HG03442 (cell line): ENCODE data around the gene CCL4L2.
"Not testable (repeated sequence)": the region's sequence is repeated elsewhere in the genome, so short reads cannot be mapped to it uniquely, and the experiment has no call there.

ENCODE experiments used
- ATAC-seq: cut with Tn5 transposase; IDR thresholded peaks from one replicate; pipeline ENCODE4 v1.9.1; 2021; ENCODE audit warnings: mild to moderate bottlenecking, moderate library complexity; ENCODE audit not compliant: unreplicated experiment

CCL4L2 gene

GRCh38 chr17:36219556-36219955 lies 8.7 kb downstream of the CCL4L2 start:
- ATAC-seq = not testable (repeated sequence)

GRCh38 chr17:36220737-36221580 lies 10.1 kb downstream of the CCL4L2 start:
- ATAC-seq = not testable (repeated sequence)

DNA sequence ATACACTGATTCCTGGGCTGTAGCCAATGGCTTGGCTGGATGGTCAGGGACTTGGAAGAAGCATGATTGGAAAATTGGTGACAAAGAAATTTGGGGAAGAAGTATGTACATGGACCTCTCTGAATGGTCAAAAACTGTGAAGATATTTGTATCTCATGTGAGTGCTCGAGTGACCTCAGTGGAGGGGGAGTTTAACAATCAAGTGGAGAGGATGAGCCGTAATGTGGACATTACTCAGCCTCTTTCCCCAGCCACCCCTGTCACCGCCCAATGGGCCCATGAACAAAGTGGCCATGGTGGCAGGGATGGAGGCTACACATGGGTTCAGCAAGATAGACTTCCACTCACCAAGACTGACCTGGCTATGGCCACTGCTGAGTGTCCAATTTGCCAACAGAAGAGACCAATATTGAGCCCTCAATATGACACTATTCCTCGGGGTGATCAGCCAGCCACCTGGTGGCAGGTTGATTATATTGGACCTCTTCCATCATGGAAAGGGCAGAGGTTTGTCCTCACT lies 10.8 kb downstream of the CCL4L2 start:
- ATAC-seq = not testable (repeated sequence)

GRCh38 chr17:36222967-36223366 lies 12.1 kb downstream of the CCL4L2 start:
- ATAC-seq = not testable (repeated sequence)

DNA sequence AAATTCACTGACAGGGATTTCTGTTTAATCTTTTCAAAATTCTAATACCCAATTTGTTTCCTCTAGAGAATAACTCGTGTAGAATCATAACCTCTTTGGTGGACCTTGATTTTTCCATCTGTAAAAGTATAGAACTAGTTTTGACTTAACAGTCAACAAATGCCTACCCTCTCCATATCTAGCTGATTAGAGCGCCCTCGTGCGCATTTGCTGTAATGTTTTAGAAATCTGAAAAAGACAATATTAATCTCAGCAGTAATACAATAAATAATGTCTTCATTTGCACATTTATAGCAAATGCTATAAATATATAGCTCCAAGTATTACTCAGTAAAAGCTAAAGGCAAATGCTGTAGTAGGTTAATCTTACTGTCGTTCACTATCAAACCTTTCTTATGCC lies 18.8 kb downstream of the CCL4L2 start:
- ATAC-seq = not testable (repeated sequence)

GRCh38 chr17:36242046-36242445 lies 31.2 kb downstream of the CCL4L2 start:
- not testable (repeated sequence) for ATAC-seq
